Superior temporal gyrus (tissue), 1 donor: ENCODE measurements around the gene ALPK3.
A peak's percentile ranks its signal among the peaks of the same experiment; 100 is the strongest.

Source experiments
- DNase-seq: peaks from one replicate; pipeline ENCODE4 v3.0.0-alpha.2; 2016; ENCODE audit errors: extremely low spot score

The ALPK3 gene

DNA sequence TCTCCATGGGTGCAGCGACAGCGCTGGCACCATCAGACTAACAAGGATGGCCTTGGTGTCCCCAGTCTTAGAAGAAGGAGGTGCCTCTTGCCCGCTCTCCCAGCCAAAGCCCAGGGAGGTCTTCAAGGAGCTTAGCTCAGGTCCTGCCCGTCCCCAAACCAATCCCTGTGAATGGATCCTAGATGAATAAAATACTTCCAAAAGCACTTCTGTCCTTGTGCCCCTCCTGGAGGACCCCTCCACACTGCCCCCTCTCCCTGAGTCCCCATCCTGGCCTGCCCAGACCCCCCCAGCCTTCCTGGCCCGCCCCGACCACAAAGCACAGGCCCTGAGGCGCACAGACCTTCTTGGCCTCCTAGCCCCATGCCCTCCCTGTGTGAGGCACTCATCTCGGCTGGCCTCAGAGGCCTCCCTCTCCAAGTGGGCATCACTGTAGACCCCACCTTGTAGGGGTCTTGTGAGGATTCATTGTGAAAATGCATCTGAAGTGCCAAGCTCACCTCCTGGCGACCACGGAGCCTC lies 75.7 kb downstream of the ALPK3 start:
- DNase-seq: no peak

DNA sequence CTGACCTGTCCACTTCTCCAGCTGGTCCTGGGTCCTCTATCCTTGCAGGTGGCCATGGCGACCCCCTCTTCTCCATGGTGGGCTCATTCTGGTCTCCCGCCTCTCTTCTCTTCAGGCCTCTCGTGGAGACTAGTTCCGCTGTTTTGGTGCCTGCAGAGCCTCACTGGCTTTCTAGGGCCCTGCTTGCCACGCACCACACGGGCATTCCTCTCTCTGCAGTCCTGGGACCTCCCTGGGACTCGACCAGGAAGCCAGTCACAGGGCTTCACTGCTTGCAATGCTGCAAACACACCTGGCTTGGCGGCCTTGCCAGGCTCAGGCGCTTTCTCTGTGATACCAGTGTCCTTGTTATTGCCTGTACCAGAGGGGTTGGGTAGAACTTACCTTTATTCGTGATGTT lies 76.5 kb downstream of the ALPK3 start:
- DNase-seq: no peak

DNA sequence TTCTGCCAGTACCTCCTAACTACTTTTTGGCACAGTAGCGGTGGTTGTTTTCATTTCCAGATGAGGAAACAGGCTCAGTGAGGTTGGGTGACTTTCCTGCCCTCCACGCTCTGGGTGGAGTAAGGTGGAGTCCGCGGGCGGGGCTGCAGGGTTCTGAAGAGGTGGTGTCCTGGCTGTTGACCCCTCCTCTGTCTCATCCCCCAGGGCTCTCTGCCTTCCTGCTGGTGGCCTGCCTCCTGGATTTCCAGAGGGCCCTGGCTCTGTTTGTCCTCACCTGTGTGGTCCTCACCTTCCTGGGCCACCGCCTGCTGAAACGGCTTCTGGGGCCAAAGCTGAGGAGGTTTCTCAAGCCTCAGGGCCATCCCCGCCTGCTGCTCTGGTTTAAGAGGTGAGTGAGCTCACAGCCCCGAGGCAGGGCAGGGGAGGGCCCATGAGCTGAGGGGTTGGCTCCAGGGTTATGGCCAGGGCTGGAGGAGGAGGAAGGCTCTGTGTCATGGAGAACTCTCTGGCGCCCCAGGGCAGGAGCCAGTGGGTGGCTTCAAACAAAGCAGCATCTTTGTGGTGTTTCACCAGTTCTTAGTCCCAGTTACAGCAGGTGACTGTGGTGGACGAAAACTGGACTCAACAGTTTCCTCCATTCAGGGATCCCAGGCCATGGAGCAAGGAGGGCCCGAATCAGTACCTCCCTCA lies 77.7 kb downstream of the ALPK3 start:
- no peak for DNase-seq

DNA sequence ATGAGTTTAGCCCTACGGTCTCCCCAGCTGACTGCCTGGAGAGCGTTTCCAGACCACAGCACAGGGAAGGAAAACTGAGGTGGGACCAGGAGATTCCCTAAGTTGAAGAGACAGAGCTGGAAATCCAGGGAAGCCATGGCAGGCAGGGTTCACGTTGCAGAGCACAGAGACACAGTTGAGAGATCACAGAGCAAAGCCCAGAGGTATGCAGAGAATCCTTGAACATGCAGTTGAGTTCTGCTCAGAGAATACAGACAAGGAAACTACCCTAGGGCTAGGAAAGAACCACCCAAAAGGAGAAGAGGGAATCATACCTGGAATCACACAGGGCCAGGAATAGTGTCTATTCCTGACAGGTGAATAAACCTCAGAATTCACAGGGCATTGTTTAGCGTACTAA lies 81.6 kb downstream of the ALPK3 start:
- no peak for DNase-seq

DNA sequence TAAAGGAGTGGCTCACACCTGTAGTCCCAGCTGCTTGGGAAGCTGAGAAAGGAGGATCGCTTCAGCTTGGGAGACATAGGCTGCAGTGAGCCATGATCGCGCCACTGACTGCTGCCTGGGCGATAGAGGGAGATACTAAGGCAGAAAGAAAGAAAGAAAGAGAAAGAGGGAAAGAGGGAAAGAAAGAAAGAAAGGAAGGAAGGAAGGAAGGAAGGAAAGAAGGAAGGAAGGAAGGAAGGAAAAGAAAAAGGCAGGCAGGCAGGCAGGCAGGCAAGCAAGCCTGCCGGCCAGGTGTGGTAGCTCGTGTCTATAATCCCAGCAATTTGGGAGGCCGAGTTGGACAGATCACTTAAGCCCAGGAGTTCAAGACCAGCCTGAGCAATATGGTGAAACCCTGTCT lies 82.6 kb downstream of the ALPK3 start:
- DNase-seq: no peak

DNA sequence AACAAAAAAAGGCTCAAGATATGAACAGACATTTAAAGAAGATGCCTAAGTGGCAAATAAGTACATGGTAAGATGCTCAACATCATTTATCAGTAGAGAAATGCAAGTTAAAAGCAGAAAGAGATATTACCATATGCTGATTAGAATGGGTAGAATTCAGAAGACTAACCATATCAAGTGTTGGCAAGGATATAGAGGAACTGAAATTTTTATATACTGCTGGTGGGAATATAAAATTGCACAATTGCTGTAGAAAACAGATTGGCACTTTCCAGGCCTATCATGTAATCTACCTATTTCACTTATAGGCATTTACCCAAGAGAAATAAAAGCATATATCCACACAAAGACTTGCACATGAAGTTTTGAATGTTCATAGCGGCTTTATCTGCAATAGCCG lies 84.4 kb downstream of the ALPK3 start:
- DNase-seq: no peak

DNA sequence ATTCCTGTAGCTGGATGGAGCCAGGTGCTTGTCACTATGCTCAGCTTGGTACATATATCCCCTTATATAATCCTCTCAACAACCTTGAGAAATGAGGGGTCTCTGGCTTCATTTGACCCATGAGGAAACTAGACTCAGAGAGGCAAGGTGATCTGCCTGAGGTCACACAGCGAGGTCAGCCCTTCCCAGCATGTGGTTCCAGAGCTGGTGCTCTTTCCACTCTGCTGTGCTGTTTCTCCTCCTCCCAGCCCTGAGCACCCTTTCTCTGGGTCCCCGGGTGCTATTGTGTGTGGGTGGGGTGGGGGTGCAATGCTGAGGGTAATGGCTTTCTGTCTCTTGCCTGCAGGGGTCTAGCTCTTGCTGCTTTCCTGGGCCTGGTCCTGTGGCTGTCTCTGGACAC lies 86.6 kb downstream of the ALPK3 start:
- DNase-seq: no peak

DNA sequence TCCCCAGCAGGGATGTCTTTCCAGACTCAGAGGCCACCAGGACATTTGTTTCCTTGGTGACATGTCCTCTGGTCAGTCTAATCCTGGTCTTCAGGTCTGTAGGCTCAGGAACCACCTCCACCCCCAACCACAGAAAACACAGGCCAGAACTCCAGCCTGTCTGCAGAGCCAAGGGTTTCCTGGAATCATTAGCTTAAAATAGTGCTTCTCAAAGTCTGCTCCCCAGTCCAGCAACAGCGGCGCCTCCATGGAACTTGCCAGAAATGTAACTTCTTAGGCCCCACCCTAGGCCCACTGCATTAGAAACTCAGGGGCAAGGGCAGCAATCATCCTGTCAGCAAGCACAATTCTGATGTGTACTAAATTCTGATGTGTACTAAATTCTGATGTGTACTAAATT lies 87.3 kb downstream of the ALPK3 start:
- DNase-seq: no peak

DNA sequence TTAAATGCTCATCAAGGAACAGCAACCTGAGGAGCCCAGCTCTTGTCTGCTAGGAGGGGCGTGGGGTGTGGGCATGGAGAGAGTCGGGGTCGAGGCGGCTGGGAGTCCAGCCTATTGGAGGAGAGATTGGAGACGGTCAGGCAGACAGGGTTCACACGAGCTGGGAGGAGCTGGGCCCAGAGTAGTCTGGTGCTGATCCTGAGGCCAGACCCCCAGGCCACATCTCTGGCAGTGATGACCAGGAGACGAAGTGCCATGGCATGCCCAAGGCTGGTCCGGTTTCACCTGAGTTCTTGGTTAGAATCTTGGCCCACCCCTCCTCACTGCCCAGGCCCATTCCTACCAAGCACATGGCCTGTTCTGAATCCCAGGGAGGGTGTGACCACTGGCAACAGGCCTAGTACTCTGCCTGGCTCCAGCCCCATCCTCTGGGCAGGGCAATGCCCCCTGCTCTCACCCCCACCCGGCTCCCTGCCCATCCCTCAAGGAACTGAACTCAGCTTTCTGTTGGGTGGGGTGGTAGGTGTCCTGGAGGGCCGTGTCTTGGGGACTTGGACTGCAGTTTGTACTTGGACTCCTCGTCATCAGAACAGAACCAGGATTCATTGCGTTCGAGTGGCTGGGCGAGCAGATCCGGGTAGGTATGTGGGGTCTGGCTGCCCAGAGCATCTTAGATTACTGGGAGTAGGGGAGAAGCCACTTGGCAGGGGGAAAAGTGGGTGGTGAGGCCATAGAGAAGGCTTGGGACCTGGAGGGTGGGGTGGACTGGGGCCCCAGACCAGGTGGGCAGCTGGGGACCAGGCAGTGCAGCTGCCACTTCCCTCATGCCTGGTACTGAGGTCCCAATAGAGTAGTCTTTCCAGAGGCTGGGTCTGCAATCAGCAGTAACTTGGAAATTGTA lies 88.1 kb downstream of the ALPK3 start:
- DNase-seq: no peak

DNA sequence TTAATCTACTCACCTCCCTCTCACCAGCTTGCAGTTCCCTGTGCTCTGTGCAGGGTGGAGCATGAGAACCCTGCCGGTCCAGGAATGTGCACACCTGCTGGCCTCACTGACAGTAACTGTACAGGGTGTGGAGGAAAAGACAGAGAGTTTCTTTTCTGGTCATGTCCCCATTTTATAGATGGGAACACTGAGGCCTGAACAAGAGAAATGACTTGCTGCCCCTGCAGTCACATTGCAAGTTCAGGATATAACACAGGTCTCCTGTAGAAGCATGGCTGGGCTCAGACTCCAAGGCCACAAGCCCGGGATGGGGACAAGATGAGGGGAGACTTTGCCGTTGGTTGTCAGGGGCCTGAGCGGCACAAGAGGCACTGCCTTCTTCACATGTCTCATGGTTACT lies 90.6 kb downstream of the ALPK3 start:
- no peak for DNase-seq

DNA sequence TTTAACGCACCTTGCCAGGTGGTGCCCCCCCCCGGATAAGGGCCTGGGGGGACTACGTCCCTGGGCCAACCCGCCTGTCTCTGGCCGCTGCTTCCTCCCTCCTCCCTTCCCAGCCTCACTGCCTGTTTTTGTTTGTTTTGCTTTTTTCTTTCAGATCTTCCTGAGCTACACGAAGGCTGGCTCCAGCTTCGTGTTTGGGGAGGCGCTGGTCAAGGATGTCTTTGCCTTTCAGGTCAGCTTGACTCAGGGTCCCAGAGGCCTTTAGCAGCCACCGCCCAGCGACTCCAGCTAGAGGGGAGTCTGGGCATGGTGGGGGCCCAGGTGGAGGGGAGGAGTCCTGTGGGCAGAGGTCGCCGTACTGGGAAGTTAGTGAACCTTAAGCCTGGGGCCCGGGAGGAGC lies 91.4 kb downstream of the ALPK3 start:
- DNase-seq: no peak

DNA sequence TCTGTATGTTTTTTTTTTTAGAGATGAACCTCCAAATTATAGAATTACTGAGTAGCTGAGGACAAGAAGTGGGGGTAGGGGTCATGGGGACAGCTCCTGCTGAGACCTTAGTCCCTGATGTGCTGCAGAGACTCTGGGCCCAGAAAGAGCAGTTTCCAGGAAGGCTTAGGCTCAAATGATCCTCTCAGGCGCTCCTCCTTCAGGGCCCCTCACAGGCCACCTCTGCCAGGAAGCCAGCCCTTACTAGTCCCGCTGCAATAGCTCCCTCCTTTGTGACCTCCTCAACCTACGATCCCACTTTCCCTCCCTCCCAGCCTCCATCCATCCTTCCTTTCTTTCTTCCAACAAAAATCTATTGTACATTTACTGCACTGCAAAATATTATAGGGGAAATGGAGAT lies 91.9 kb downstream of the ALPK3 start:
- no peak for DNase-seq

DNA sequence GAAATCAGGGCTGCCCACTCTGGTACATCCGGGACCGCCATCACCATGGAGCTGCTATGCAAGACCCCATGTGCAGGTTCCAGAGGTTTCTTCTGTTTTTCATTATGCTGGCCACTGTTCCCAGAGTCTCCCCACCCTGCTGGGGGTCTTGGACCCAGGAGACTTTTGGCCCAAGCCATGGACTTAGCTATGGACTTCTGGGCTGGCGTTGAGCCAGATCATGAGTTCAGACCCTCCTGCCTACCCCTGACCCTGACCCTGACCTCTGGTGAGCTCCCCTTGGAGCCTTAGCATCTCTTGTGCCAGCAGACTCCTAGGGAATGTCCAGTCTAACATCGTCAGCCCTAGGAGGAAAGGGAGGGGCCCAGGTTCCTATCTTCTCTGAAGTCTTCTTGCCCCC lies 92.6 kb downstream of the ALPK3 start:
- no peak for DNase-seq

DNA sequence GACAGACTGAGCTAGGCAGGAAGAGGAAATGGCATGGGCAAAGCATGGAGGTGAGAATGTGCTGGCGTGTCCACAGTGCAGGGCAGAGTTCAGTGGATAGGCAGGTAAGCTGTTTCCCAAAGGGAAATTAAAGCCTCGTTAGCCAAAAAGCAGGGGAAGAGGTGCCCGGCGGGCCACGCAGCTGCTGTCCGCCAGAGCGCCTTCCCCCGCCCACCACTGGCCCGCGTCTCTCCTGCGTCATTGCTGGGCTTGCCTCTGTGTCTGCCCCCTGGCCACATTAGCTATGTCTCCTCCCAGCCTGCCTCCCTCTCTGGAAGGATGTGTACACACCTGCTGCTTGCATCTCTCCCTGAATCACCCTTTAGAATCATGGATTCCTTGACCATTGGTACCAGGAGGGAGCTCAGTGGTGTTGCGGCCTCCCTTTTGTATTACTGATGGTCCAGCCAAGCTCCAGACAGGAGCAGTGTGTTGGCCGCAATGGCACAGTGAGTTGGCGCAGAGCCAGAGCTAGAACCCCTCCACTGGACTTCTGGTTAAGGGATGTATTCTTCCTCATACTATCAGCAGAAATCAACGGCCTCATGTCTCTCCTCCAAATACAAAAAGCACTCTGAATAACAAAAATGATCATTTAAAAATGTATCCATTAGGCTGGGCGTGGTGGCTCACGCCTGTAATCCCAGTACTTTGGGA lies 93.9 kb downstream of the ALPK3 start:
- DNase-seq: no peak

DNA sequence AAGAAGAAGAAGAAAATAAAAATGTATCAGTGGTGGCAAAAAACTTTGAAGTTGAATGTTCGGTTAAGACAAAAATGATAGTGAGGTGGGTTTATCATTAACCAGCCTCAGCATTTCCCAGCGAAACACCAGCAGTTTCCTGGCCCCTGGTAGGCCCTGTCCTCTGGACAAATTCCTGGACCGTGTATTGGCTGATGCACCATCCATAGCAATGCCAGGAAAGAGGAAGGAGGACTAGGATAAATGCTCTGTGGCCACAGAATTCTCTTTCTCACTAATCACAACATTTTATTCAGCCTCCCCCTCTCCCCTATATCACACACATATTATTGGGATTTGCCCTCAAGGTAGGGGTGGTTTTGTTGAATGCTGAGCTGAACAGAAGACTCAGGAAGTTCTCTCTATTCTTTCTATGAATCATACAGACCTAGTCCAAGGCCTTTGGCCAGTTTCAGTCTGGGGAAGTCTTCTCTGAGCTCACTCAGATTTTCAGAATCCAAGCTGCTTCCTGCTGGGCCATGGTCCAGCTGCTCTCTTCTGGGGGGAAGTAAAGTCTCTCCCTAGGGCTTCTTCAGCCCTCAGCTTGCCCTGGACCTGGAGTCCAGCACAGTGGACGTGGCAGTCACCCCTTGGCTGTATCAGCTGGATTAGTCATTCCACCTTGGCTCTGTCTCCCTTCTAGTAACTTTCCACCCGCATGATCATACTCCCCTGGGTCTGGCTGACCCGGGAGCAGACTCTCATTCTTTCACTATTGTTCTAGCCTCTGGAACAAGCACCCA lies 94.9 kb downstream of the ALPK3 start:
- DNase-seq: peak; percentile 71

DNA sequence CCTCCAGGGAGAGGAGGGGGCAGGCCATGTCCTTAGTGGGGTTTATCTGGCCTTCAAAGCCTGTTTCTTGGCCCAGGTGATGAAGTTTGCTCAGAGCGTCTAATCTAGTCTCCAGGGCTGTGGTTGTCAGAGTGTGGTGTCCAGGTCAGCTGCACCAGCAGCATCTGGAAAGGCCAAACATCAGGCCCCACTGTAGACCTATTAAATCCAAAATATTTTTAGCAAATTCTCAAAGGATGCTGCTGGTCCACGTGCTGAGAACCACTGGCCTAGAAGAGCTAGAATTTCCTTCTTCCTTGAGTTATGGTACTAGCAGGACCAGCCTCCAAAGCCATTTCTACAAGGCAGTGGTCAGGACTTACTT lies 96.2 kb downstream of the ALPK3 start:
- DNase-seq: no peak

DNA sequence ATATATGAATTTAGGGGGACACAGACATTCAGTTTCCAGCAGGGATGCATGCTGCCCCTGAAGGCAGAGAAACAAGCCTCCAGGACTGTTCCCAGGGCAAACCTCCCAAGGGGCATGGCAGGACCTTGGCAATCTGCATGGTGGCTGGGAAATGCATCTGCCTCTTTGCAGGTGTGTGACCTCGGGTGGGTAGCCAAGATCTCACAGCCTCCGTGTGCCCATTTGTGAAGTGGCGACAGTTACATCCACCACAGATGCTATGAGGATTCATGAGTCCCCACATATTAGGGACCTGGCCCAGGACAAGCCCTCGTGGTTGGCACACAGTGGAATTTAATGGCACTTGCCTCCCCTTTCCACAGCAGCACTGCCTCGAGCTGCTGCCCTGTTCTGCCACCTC lies 97.2 kb downstream of the ALPK3 start:
- no peak for DNase-seq

DNA sequence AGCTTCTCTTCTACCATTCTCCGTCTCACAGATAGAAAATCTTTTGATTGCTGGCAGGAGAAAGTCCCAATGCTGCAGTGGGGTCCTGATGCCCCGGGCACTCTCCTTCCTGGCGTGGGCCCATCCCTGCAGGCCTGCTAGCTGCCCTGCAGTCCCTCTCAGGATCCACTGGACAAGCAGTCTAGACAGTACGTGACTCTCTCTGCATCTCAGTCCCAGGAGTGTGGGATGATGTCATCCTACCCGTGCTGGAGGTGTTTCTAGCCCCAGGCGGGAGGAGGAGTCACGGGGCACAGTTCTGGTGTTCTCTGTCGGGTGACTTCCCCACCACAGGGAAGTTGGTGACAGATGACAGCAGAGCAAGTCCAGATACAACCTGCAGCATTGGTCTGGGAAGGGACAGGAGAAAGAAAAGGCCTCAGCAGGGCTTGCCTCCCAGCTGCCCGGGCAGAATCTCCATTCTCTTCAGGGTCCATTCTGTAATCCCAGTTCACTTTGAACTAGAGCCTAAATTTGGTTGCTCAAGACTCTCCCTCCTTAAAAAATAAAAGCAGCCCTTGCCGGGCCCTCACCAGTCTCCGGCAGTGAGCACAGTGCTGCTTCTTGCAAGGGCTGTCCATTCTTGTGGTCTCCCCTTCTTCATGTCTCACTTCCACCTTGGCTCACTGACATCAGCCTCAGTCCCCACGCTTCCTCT lies 97.9 kb downstream of the ALPK3 start:
- no peak for DNase-seq

DNA sequence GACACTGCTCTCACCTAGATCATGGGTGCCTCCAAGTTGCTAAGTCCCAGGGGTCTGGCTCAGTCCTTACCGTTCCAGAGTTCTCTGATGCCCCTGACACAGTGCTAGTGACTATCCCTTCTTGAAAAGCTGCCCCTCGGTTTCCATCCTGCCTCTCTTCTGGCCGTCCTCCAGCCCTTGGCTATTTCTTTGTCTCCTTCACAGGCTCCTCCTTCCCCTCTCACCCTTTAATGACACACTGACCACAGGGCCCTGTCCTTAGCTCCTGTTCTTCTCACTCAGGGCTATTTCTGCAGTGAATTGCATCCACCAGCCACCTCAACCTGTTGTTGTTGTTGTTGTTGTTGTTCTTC lies 98.4 kb downstream of the ALPK3 start:
- DNase-seq: no peak

DNA sequence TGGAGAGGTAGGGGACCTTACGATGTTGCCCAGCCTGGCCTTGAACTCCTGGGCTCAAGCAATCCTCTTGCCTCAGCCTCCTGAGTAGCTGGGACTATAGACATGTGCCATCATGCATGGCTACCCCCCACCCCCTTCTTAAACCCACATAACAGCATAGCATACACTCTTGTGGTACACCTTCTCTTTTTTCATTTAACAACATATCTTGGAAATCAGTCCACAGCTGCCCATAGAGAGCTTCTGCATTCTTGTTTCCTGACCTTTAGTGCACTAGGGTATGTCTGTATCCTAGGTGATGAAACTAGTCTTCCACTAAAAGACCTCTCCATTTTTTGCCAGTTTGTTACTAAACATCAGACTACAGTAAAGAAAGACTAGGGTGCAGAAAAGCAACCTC lies 100.3 kb downstream of the ALPK3 start:
- DNase-seq: no peak

DNA sequence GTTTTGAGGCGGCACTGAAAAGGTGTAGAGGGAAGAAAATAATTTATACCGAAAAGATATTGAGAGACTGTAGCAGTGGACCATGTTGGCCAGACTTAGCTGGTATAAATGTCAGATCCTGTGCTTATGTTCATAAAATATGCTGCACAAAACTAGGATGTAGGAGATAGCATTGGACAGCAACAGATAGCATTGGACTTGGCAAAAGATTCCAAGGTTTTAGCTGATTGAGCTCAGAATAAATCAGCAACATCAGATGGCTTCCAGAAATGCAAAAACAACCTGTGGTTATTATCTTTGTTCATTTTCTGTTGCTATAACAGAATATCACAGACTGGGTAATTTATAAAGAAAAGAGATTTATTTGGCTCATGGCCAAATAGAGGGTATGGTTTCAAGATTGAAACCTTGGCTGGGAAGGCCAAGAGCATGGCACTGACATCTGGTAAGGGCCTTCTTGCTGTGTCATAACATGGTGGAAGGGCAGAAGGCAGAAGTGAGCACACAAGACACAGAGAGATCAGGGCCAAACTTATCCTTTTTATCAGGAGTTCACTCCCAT lies 102.0 kb downstream of the ALPK3 start:
- DNase-seq: no peak
